K562 (cell line): ENCODE data around the gene RNF40. TPM values are rescaled to one million over a fixed set of nuclear protein-coding genes. Genes with fewer than 3 reads are reported as not detected.

Experiments used
- ATF7 ChIP-seq: fragments of 450-650 bp; IDR thresholded peaks from 2 replicates; pipeline ENCODE4 v1.7.1; 2014; ENCODE audit warnings: mild to moderate bottlenecking, moderate library complexity
- ESRRB ChIP-seq: fragments of 250-450 bp; sonication (Bioruptor Pico); IDR thresholded peaks from 2 replicates; pipeline ENCODE4 v1.5.0; 2020; ENCODE audit warnings: mild to moderate bottlenecking, moderate library complexity, borderline replicate concordance
- KDM4B ChIP-seq, 2 experiments: fragments of 450-650 bp in 1 of 2; sonication (generic) in 1 of 2; IDR thresholded peaks; 2 replicates each; pipeline ENCODE4 v1.6.1; 2016 to 2017; ENCODE audit warnings: borderline replicate concordance in 2 of 2, antibody characterized with exemption in 1 of 2, low read depth in 1 of 2, mild to moderate bottlenecking in 1 of 2
- POLR2A ChIP-seq: fragments of 450-650 bp; conservative IDR thresholded peaks from 2 replicates; pipeline ENCODE4 v1.6.1; 2016
- POLR2AphosphoS2 ChIP-seq: IDR thresholded peaks from 2 replicates; pipeline ENCODE4 v1.6.1; 2012; ENCODE audit warnings: low read length, improper control_type of control experiment
- TCF3 ChIP-seq: sonication (generic); formaldehyde crosslinking; IDR thresholded peaks from 2 replicates; pipeline ENCODE4 v1.4.0; 2020; ENCODE audit warnings: mild to moderate bottlenecking, missing genetic modification reagents
- polyA plus RNA-seq, 8 experiments: library from polyadenylated mRNA; depleted of rRNA in 4 of 8; stranded (reverse) in 5 of 8; unstranded in 3 of 8; fragments of >200 nt; fragmentation: Nextera tagmentation in 2 of 8; fragmentation: Illumina TruSeq in 1 of 8; extraction: Ambion mirVana in 2 of 8; extraction: Trizol in 1 of 8; gene quantifications; 2 replicates each; pipeline versions ENCODE4 v1.2.1 to v1.2.3, GENCODE V29; 2011 to 2014; ENCODE audit warnings: inconsistent platforms in 1 of 8, missing spikeins in 1 of 8
- total RNA-seq, 7 experiments: library from RNA; depleted of rRNA in 6 of 7; stranded (reverse); fragments of >200 nt in 6 of 7; fragmentation: Illumina TruSeq in 2 of 7; extraction: Trizol in 2 of 7; gene quantifications; 2 replicates each; pipeline versions ENCODE4 v1.2.1 to v1.2.3, GENCODE V29; 2011 to 2021; ENCODE audit warnings: low replicate concordance in 1 of 7
- TF ChIP-seq, protein P1 (sequence below): fragments of 450-650 bp; IDR thresholded peaks from 2 replicates; pipeline ENCODE4 v1.6.1; 2016
- TF ChIP-seq, protein P2 (sequence below): fragments of 450-650 bp; IDR thresholded peaks from 2 replicates; pipeline ENCODE4 v1.6.1; 2016; ENCODE audit warnings: mild to moderate bottlenecking
- TF ChIP-seq, protein P3 (sequence below): fragments of 250-450 bp; sonication (Bioruptor Pico); IDR thresholded peaks from 2 replicates; pipeline ENCODE4 v1.8.0; 2021; ENCODE audit warnings: moderate library complexity, mild to moderate bottlenecking, inconsistent platforms
- TF ChIP-seq, protein P4 (sequence below), 2 experiments: fragments of 450-650 bp; IDR thresholded peaks; 2 replicates each; pipeline ENCODE4 v1.6.1; 2016; ENCODE audit warnings: mild to moderate bottlenecking in 2 of 2, borderline replicate concordance in 1 of 2, low read depth in 1 of 2, moderate library complexity in 1 of 2

RNF40 gene
- total and polyA plus RNA-seq, 9 of the 15 experiments (the other 6 are each of a cell fraction or from before 2014, with no cell fraction given) = 6.2 to 129 (median 81.5) TPM

DNA sequence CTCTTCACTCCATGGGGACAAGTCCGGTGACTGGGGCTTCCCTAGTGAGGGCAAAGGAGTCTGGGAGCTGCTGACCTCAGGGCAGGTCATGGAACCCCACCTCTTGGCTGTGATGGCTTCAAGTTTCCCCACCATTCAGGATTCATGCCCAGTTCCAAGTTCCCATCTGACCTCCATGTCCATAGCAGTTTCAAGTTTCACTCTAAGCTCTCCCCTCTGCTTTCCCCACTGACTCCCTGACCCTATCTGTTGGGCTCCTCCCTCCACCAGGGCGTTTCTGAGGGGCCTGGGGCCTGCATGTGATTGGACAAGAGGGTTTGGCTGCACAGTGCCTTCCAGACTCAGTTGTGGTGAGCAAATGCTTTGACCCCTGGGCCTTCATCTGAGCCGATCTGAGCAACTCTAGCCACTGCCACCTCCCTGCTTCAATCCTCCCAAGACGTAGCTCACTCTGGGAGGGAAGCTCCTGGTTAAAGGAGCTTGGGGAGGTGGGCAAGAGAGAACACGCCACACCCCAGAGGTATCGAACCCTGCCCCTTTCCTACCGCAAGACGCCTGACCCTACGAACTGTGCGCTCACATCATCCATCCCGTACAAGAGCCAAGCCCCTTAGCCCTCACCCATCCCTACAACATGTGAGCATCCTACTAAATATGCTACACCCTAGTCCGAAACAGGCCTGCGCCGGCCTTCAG, 16.6 kb downstream of the RNF40 start (continued):
- TF ChIP-seq, protein P1, sequence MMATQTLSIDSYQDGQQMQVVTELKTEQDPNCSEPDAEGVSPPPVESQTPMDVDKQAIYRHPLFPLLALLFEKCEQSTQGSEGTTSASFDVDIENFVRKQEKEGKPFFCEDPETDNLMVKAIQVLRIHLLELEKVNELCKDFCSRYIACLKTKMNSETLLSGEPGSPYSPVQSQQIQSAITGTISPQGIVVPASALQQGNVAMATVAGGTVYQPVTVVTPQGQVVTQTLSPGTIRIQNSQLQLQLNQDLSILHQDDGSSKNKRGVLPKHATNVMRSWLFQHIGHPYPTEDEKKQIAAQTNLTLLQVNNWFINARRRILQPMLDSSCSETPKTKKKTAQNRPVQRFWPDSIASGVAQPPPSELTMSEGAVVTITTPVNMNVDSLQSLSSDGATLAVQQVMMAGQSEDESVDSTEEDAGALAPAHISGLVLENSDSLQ = no peak
- no peak for TF ChIP-seq TCF3 (CRISPR knock-in tag)
- TF ChIP-seq, protein P2, sequence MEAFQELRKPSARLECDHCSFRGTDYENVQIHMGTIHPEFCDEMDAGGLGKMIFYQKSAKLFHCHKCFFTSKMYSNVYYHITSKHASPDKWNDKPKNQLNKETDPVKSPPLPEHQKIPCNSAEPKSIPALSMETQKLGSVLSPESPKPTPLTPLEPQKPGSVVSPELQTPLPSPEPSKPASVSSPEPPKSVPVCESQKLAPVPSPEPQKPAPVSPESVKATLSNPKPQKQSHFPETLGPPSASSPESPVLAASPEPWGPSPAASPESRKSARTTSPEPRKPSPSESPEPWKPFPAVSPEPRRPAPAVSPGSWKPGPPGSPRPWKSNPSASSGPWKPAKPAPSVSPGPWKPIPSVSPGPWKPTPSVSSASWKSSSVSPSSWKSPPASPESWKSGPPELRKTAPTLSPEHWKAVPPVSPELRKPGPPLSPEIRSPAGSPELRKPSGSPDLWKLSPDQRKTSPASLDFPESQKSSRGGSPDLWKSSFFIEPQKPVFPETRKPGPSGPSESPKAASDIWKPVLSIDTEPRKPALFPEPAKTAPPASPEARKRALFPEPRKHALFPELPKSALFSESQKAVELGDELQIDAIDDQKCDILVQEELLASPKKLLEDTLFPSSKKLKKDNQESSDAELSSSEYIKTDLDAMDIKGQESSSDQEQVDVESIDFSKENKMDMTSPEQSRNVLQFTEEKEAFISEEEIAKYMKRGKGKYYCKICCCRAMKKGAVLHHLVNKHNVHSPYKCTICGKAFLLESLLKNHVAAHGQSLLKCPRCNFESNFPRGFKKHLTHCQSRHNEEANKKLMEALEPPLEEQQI = no peak
- TF ChIP-seq ESRRB = no peak
- peak; percentile 58 for TF ChIP-seq POLR2A
- peak; percentile 73; the same call in 1 of the 2 replicates for TF ChIP-seq POLR2AphosphoS2
- TF ChIP-seq, protein P3, sequence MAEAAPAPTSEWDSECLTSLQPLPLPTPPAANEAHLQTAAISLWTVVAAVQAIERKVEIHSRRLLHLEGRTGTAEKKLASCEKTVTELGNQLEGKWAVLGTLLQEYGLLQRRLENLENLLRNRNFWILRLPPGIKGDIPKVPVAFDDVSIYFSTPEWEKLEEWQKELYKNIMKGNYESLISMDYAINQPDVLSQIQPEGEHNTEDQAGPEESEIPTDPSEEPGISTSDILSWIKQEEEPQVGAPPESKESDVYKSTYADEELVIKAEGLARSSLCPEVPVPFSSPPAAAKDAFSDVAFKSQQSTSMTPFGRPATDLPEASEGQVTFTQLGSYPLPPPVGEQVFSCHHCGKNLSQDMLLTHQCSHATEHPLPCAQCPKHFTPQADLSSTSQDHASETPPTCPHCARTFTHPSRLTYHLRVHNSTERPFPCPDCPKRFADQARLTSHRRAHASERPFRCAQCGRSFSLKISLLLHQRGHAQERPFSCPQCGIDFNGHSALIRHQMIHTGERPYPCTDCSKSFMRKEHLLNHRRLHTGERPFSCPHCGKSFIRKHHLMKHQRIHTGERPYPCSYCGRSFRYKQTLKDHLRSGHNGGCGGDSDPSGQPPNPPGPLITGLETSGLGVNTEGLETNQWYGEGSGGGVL (CRISPR knock-in tag) = no peak
- TF ChIP-seq, protein P4, sequence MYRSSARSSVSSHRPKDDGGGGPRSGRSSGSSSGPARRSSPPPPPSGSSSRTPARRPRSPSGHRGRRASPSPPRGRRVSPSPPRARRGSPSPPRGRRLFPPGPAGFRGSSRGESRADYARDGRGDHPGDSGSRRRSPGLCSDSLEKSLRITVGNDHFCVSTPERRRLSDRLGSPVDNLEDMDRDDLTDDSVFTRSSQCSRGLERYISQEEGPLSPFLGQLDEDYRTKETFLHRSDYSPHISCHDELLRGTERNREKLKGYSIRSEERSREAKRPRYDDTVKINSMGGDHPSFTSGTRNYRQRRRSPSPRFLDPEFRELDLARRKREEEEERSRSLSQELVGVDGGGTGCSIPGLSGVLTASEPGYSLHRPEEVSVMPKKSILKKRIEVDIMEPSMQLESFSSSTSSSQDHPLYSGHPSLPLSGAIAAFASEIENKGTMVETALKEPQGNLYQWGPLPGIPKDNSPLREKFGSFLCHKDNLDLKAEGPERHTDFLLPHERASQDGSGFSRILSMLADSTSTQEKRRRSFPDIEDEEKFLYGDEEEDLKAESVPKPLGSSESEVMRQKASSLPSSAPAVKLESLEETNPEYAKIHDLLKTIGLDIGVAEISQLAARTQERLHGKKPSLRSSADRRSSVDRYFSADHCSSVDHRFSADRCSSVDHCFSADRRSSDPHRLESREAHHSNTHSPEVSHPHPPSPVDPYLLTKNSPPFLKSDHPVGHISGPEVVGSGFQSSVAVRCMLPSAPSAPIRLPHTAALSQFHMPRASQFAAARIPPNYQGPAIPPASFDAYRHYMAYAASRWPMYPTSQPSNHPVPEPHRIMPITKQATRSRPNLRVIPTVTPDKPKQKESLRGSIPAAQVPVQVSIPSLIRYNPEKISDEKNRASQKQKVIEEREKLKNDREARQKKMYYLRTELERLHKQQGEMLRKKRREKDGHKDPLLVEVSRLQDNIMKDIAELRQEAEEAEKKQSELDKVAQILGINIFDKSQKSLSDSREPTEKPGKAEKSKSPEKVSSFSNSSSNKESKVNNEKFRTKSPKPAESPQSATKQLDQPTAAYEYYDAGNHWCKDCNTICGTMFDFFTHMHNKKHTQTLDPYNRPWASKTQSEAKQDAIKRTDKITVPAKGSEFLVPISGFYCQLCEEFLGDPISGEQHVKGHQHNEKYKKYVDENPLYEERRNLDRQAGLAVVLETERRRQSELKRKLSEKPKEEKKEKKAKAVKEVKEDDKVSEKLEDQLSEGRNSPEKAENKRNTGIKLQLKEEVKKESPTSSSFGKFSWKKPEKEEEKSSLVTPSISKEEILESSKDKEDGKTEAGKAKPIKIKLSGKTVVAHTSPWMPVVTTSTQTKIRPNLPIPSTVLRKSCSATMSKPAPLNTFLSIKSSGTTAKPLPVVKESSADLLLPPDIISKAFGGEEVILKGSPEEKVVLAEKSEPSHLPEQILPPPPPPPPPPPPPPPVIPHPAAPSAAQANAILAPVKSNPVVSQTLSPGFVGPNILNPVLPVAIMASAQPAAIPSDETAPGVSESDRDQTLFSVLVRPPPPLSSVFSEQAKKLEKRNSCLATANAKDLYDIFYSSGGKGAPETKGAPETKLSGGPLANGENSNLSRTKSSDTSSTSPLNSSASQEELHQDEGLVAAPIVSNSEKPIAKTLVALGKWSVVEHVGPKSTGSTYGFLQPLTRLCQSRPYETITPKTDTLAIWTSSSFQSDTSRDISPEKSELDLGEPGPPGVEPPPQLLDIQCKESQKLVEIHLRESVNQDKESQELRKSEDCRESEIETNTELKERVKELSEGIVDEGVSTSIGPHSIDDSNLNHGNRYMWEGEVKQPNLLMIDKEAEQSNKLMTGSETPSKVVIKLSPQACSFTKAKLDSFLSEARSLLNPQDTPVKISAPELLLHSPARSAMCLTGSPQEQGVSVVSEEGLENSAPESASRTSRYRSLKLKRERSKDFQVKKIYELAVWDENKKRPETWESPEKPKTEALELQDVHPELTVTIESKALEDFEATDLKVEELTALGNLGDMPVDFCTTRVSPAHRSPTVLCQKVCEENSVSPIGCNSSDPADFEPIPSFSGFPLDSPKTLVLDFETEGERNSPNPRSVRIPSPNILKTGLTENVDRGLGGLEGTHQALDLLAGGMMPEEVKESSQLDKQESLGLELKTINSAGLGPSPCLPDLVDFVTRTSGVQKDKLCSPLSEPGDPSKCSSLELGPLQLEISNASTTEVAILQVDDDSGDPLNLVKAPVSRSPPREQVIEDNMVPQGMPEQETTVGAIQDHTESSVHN (IDR thresholded peaks at IDR 0.05; ENCODE audit: borderline replicate concordance in 1 of 2, low read depth in 1 of 2) = no peak
- peak in 1 of 2 experiments; percentile 46; a peak in 1 of 4 replicates for TF ChIP-seq KDM4B (IDR thresholded peaks at IDR 0.05; ENCODE audit: borderline replicate concordance in 2 of 2, low read depth in 1 of 2)
- 0 out of 2 replicates have a peak, but pooled peaks have one; percentile 38 for TF ChIP-seq ATF7
